ENCODE measurements around the gene SYT15B. TPM values are rescaled to one million over a fixed set of nuclear protein-coding genes. Genes with fewer than 3 reads are reported as not detected.
"Not testable (repeated sequence)": the region's sequence is repeated elsewhere in the genome, so short reads cannot be mapped to it uniquely, and the experiment has no call there.

The SYT15B gene
- total and polyA plus RNA-seq, 10 of the 15 experiments (the other 5 are each of a cell fraction or from before 2014, with no cell fraction given), result 0.03 to 0.18 TPM; not detected in 8

DNA sequence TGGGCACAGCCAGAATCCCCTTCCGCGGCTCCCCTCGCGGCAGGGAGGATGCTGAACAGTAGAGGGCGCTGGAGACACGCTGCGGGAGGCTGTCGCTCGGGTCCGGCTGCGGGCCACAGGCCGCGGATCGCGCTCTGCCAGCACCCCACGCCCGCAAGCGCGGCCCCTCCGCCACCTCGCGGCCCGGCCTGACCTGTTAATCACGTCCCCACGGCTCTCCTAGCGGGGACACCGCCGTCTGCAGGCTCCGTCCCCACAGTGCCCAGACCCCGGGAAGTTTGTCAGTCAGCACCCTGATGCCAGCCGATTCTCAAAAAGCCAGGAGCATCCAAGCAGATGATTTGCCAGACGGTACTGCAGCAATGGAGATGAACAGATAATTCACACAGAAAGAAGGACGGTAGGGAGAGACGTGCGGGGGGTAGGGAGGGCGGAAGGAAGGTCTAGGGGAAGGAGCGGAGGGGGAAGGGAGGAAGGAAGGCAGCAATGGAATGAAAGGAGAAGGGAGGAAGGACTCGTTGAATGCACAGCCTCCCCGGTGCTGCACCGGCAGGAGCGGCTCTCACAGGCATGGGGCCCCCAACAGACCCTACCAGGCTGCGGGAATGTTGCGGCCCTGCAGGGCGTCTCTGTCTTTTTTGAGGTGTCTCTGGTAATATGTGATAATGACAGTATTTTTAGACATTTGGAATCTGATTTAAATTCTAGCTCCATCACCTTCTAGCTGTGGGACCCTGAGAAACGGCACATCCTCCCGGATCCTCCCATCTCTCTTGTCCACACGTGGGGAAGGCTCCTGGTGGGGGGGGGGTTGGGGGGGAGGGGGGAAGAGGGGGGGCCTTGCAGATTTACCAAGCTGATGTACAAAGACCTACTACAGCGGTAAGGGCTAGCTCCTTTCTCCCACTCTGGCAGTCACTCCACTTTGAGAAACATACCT lies 19.5 kb downstream of the SYT15B start:
- H3K4me2 ChIP-seq (ENCODE audit: control insufficient read depth, insufficient read depth); H3K79me2 ChIP-seq (ENCODE audit: control insufficient read depth, insufficient read depth, low read length); H3K36me3 ChIP-seq (ENCODE audit: control insufficient read depth in 2 of 2, insufficient read depth in 2 of 2, low read length in 1 of 2); intact Hi-C loops (cut with micrococcal nuclease; ENCODE audit: unreplicated experiment); H3K4me3 ChIP-seq; H4K20me1 ChIP-seq (ENCODE audit: control insufficient read depth, insufficient read depth); H3K9ac ChIP-seq (ENCODE audit: control insufficient read depth, insufficient read depth, low read length); in situ Hi-C loops (cut with MboI); H3K9me3 ChIP-seq (replicated peaks; ENCODE audit: control insufficient read depth, insufficient read depth, low read length); H3K27me3 ChIP-seq (replicated peaks in 1 of 2; ENCODE audit: control insufficient read depth in 2 of 2, insufficient read depth in 2 of 2, low read length in 1 of 2); H3K4me1 ChIP-seq (ENCODE audit: control insufficient read depth, insufficient read depth, low read length); DNase-seq (ENCODE audit: low read depth, low spot score); H2AFZ ChIP-seq (ENCODE audit: control insufficient read depth, low read depth, low read length); POLR2A ChIA-PET; FAIRE-seq; SMC1A ChIA-PET (ENCODE audit: uncharacterized antibody, unreplicated experiment); RAD21 ChIA-PET (ENCODE audit: unreplicated experiment); CTCF ChIA-PET; H3K27ac ChIP-seq (ENCODE audit: control insufficient read depth, insufficient read depth); BruUV-seq (replicated peaks): not testable (repeated sequence)
- ATAC-seq, result peak; percentile 95
- 10% methylated on average over 13 of the region's 48 CpGs for WGBS (ENCODE audit: insufficient coverage, insufficient replicate concordance, low lambda C conversion rate, missing lambda C conversion rate)

DNA sequence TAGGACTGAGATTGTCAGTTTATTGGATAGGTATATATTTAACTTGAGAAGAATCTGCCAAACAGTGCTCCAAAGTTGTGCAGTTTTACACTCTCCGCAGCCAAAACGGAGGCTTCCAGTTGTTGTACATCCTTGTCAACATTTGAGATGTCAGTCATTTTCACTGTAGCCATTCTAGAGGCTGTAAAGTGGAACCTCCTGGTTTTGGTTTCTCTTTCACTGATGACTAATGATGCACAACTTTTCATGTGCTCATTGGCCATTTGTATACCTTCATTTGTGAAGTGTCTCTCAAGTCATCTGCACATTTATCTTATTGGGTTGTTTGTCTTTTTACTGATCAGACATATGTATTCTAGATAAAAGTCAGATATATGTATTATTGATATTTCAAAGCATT lies 22.5 kb downstream of the SYT15B start:
- H3K4me3 ChIP-seq; DNase-seq (ENCODE audit: low read depth, low spot score); in situ Hi-C loops (cut with MboI); H2AFZ ChIP-seq (ENCODE audit: control insufficient read depth, low read depth, low read length); RAD21 ChIA-PET (ENCODE audit: unreplicated experiment); H3K4me2 ChIP-seq (ENCODE audit: control insufficient read depth, insufficient read depth); SMC1A ChIA-PET (ENCODE audit: uncharacterized antibody, unreplicated experiment); POLR2A ChIA-PET; CTCF ChIA-PET; H3K36me3 ChIP-seq (ENCODE audit: control insufficient read depth in 2 of 2, insufficient read depth in 2 of 2, low read length in 1 of 2); H3K9ac ChIP-seq (ENCODE audit: control insufficient read depth, insufficient read depth, low read length); H3K4me1 ChIP-seq (ENCODE audit: control insufficient read depth, insufficient read depth, low read length); H3K9me3 ChIP-seq (replicated peaks; ENCODE audit: control insufficient read depth, insufficient read depth, low read length); H3K27me3 ChIP-seq (replicated peaks in 1 of 2; ENCODE audit: control insufficient read depth in 2 of 2, insufficient read depth in 2 of 2, low read length in 1 of 2); intact Hi-C loops (cut with micrococcal nuclease; ENCODE audit: unreplicated experiment); H3K27ac ChIP-seq (ENCODE audit: control insufficient read depth, insufficient read depth); FAIRE-seq; BruUV-seq (replicated peaks); H4K20me1 ChIP-seq (ENCODE audit: control insufficient read depth, insufficient read depth); H3K79me2 ChIP-seq (ENCODE audit: control insufficient read depth, insufficient read depth, low read length): not testable (repeated sequence)
- WGBS (ENCODE audit: insufficient coverage, insufficient replicate concordance, low lambda C conversion rate, missing lambda C conversion rate), result 50% methylated on average over 2 of the region's 2 CpGs
- ATAC-seq, result peak; percentile 83

DNA sequence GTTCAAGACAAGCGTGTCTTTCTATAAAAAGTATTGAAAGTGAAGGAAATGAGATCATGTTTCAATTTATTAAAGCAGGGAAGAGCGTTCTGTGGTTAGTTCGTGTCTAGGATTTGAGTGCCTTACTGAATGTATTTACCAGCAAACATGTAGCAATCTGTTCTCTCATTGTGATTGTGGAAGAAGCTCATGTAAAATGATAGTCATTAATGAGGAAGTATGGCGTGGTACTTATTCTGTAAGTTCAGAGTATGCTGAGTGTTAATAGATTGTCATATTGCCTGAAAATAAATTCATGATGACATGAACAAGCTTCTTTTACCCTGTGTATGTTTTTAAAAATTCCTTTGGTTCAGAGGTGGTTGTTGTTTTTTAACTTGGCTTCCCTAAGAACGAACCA lies 32.5 kb downstream of the SYT15B start:
- H4K20me1 ChIP-seq (ENCODE audit: control insufficient read depth, insufficient read depth); H3K9ac ChIP-seq (ENCODE audit: control insufficient read depth, insufficient read depth, low read length); H3K4me1 ChIP-seq (ENCODE audit: control insufficient read depth, insufficient read depth, low read length); ATAC-seq; H3K27me3 ChIP-seq (replicated peaks in 1 of 2; ENCODE audit: control insufficient read depth in 2 of 2, insufficient read depth in 2 of 2, low read length in 1 of 2); H3K4me3 ChIP-seq; FAIRE-seq; intact Hi-C loops (cut with micrococcal nuclease; ENCODE audit: unreplicated experiment); RAD21 ChIA-PET (ENCODE audit: unreplicated experiment); H3K4me2 ChIP-seq (ENCODE audit: control insufficient read depth, insufficient read depth); H3K79me2 ChIP-seq (ENCODE audit: control insufficient read depth, insufficient read depth, low read length); H2AFZ ChIP-seq (ENCODE audit: control insufficient read depth, low read depth, low read length); H3K36me3 ChIP-seq (ENCODE audit: control insufficient read depth in 2 of 2, insufficient read depth in 2 of 2, low read length in 1 of 2); H3K27ac ChIP-seq (ENCODE audit: control insufficient read depth, insufficient read depth); CTCF ChIA-PET; in situ Hi-C loops (cut with MboI); H3K9me3 ChIP-seq (replicated peaks; ENCODE audit: control insufficient read depth, insufficient read depth, low read length); POLR2A ChIA-PET; DNase-seq (ENCODE audit: low read depth, low spot score); BruUV-seq (replicated peaks); SMC1A ChIA-PET (ENCODE audit: uncharacterized antibody, unreplicated experiment): not testable (repeated sequence)
- WGBS (ENCODE audit: insufficient coverage, insufficient replicate concordance, low lambda C conversion rate, missing lambda C conversion rate), result no CpG with 5 or more reads among the region's 5 CpGs

DNA sequence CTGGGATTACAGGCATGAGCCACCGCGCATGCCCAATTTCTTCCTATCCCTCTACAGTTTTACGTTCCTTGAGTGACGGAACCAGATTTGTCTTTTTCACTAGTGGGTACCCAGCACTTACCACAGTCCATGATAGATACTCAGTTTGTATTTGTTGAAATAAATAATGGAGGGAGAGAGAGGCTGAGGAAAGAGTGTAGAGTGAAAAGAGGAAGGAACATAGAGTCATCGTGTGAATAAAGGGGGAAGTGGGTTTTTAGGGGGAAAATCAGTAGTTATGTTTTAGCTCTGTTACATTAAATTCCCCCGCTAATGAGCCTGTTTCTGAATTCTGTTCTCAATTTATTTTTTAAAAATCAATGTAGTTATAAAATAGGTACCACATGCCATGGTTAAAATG lies 37.7 kb downstream of the SYT15B start:
- H4K20me1 ChIP-seq (ENCODE audit: control insufficient read depth, insufficient read depth); H3K9ac ChIP-seq (ENCODE audit: control insufficient read depth, insufficient read depth, low read length); CTCF ChIA-PET; H3K79me2 ChIP-seq (ENCODE audit: control insufficient read depth, insufficient read depth, low read length); intact Hi-C loops (cut with micrococcal nuclease; ENCODE audit: unreplicated experiment); RAD21 ChIA-PET (ENCODE audit: unreplicated experiment); BruUV-seq (replicated peaks); H2AFZ ChIP-seq (ENCODE audit: control insufficient read depth, low read depth, low read length); H3K27ac ChIP-seq (ENCODE audit: control insufficient read depth, insufficient read depth); FAIRE-seq; DNase-seq (ENCODE audit: low read depth, low spot score); POLR2A ChIA-PET; H3K4me2 ChIP-seq (ENCODE audit: control insufficient read depth, insufficient read depth); H3K36me3 ChIP-seq (ENCODE audit: control insufficient read depth in 2 of 2, insufficient read depth in 2 of 2, low read length in 1 of 2); ATAC-seq; SMC1A ChIA-PET (ENCODE audit: uncharacterized antibody, unreplicated experiment); in situ Hi-C loops (cut with MboI); H3K9me3 ChIP-seq (replicated peaks; ENCODE audit: control insufficient read depth, insufficient read depth, low read length); H3K4me1 ChIP-seq (ENCODE audit: control insufficient read depth, insufficient read depth, low read length); H3K4me3 ChIP-seq; H3K27me3 ChIP-seq (replicated peaks in 1 of 2; ENCODE audit: control insufficient read depth in 2 of 2, insufficient read depth in 2 of 2, low read length in 1 of 2): not testable (repeated sequence)
- no CpG with 5 or more reads among the region's 6 CpGs for WGBS (ENCODE audit: insufficient coverage, insufficient replicate concordance, low lambda C conversion rate, missing lambda C conversion rate)
